HG02798 (cell line): ENCODE results near the gene SPTLC2.
"Not testable (repeated sequence)": the region's sequence is repeated elsewhere in the genome, so short reads cannot be mapped to it uniquely, and the experiment has no call there.

Experiments
- ATAC-seq: cut with Tn5 transposase; IDR thresholded peaks from one replicate; pipeline ENCODE4 v1.9.1; 2021; ENCODE audit warnings: mild to moderate bottlenecking; ENCODE audit not compliant: unreplicated experiment, poor library complexity

Gene SPTLC2

GRCh38 chr14:77616454-77617229 is at the start of gene SPTLC2:
Gene SPTLC2, minus strand, starts transcription at chr14:77616637. Its CDS starts 58 bp downstream, at chr14:77616579.
- peak; percentile 95 for ATAC-seq

- no peak for ATAC-seq
Observed at GRCh38 chr14:77663293-77663692, 46.9 kb upstream of the SPTLC2 start.

GRCh38 chr14:77661562-77661961 is 45.1 kb upstream of the SPTLC2 start:
- not testable (repeated sequence) for ATAC-seq

GRCh38 chr14:77660754-77661153 is 44.3 kb upstream of the SPTLC2 start:
- no peak for ATAC-seq

- no peak for ATAC-seq
Observed at GRCh38 chr14:77659831-77660230, 43.4 kb upstream of the SPTLC2 start.

GRCh38 chr14:77657280-77657679 is 40.8 kb upstream of the SPTLC2 start:
- no peak for ATAC-seq

- ATAC-seq = no peak
Observed at GRCh38 chr14:77654001-77654441, 37.6 kb upstream of the SPTLC2 start.

- ATAC-seq = no peak
Observed at GRCh38 chr14:77649326-77649725, 32.9 kb upstream of the SPTLC2 start.

- no peak for ATAC-seq
Observed at GRCh38 chr14:77648520-77649200, 32.2 kb upstream of the SPTLC2 start.

GRCh38 chr14:77647853-77648252 is 31.4 kb upstream of the SPTLC2 start:
- no peak for ATAC-seq

GRCh38 chr14:77646907-77647306 is 30.5 kb upstream of the SPTLC2 start:
- no peak for ATAC-seq

- ATAC-seq = no peak
Observed at GRCh38 chr14:77645520-77646230, 29.2 kb upstream of the SPTLC2 start.

- ATAC-seq = no peak
Observed at GRCh38 chr14:77642407-77642806, 26.0 kb upstream of the SPTLC2 start.

- peak; percentile 73 for ATAC-seq
Observed at GRCh38 chr14:77641534-77642341, 25.3 kb upstream of the SPTLC2 start.

- peak; percentile 19 for ATAC-seq
Observed at GRCh38 chr14:77640756-77641533, 24.5 kb upstream of the SPTLC2 start.

GRCh38 chr14:77638771-77639171 is 22.3 kb upstream of the SPTLC2 start:
- ATAC-seq = no peak

- ATAC-seq = not testable (repeated sequence)
Observed at GRCh38 chr14:77635869-77636268, 19.4 kb upstream of the SPTLC2 start.

GRCh38 chr14:77635466-77635865 is 19.0 kb upstream of the SPTLC2 start:
- ATAC-seq = not testable (repeated sequence)

- no peak for ATAC-seq
Observed at GRCh38 chr14:77630111-77630510, 13.7 kb upstream of the SPTLC2 start.
